Upper lobe of left lung (tissue), 6 donors: ENCODE measurements around the gene ZNF26. TPM values are rescaled to one million over a fixed set of nuclear protein-coding genes. Genes with fewer than 3 reads are reported as not detected.
A peak's percentile ranks its signal among the peaks of the same experiment; 100 is the strongest.

ENCODE experiments used
- ATAC-seq, 2 donors: fragments of 200-7000 bp; cut with Tn5 transposase; one replicate each; pipeline ENCODE4 v1.9.1; 2022; ENCODE audit warnings: mild to moderate bottlenecking in 2 of 2, moderate library complexity in 2 of 2; ENCODE audit not compliant: low FRiP score in 2 of 2
- DNase-seq, 2 donors: peaks; one replicate each; pipeline ENCODE4 v3.0.0-alpha.2; 2019 to 2020
- H3K27ac ChIP-seq, 4 donors: fragments of 200-600 bp; sonication (generic); one replicate each; pipeline ENCODE4 v1.5.1; 2016 to 2019
- H3K27me3 ChIP-seq, 4 donors: fragments of 200-600 bp; sonication (generic); one replicate each; pipeline ENCODE4 v1.5.1; 2017 to 2019
- H3K36me3 ChIP-seq, 4 donors: fragments of 200-600 bp; sonication (generic); one replicate each; pipeline ENCODE4 v1.5.1; 2016 to 2019
- H3K4me1 ChIP-seq, 4 donors: fragments of 200-600 bp; sonication (generic); one replicate each; pipeline ENCODE4 v1.5.1; 2018 to 2019
- H3K4me3 ChIP-seq, 4 donors: fragments of 200-600 bp; sonication (generic); one replicate each; pipeline ENCODE4 v1.5.1; 2017 to 2019; ENCODE audit warnings: mild to moderate bottlenecking in 2 of 4, moderate library complexity in 1 of 4
- H3K9me3 ChIP-seq, 4 donors: fragments of 200-600 bp; sonication (generic); one replicate each; pipeline ENCODE4 v1.5.1; 2018 to 2019
- EP300 ChIP-seq, 4 donors: sonication (generic); formaldehyde crosslinking; IDR thresholded peaks; one replicate each; pipeline ENCODE4 v1.5.1; 2017; ENCODE audit warnings: antibody characterized with exemption in 4 of 4, control low read depth in 2 of 4
- POLR2A ChIP-seq, 4 donors: fragments of 450-650 bp; IDR thresholded peaks; one replicate each; pipeline ENCODE4 v1.5.1; 2016 to 2017; ENCODE audit warnings: antibody characterized with exemption in 4 of 4, mild to moderate bottlenecking in 2 of 4
- POLR2AphosphoS5 ChIP-seq, 2 donors: sonication (generic); formaldehyde crosslinking; IDR thresholded peaks; one replicate each; pipeline ENCODE4 v1.5.1; 2017; ENCODE audit warnings: antibody characterized with exemption in 2 of 2
- WGBS, 2 donors: methylation state at CpG; one replicate each; pipeline ENCODE4 v1.1.5; 2017 to 2018; 5-methylcytosine and 5-hydroxymethylcytosine counted together
- total RNA-seq, 6 donors: library from RNA; depleted of rRNA in 4 of 6; stranded (reverse); fragments of >200 nt in 4 of 6; gene quantifications; one replicate each; pipeline versions ENCODE4 v1.1.0 to v1.2.1, GENCODE V29; 2016 to 2021
- TF ChIP-seq, protein P1 (sequence below), 6 experiments: fragments of 450-650 bp in 4 of 6; fragments of 200-600 bp in 2 of 6; sonication (generic) in 2 of 6; IDR thresholded peaks; one replicate each; pipeline ENCODE4 v1.5.1; 2016 to 2019; ENCODE audit warnings: antibody characterized with exemption in 6 of 6
- donor health status: DM: no; HTN: no; CAD: no; lungs with moderate emphysema.
- donor health status: DM: no; HTN: yes; CAD: no; lungs with severe emphysema.

ZNF26 gene
- total RNA-seq, 6 donors from 2014 or later = 8.9 to 17.6 (median 13.6) TPM

DNA sequence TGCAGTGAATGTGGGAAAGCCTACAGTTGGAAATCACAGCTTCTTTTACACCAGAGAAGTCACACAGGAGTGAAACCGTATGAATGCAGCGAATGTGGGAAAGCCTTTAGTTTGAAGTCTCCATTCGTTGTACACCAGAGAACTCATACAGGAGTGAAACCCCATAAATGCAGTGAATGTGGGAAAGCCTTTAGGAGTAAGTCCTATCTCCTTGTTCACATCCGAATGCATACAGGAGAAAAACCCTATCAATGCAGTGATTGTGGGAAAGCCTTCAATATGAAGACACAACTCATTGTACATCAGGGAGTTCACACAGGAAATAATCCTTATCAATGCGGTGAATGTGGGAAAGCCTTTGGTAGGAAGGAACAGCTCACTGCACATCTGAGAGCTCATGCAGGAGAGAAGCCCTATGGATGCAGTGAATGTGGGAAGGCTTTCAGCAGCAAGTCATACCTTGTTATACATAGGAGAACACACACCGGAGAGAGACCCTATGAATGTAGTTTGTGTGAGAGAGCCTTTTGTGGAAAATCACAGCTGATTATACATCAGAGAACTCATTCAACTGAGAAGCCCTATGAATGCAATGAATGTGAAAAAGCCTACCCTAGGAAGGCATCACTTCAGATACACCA lies 24.6 kb downstream of the ZNF26 start:
- no peaks in the 10 kb centered on the region for H3K27me3 ChIP-seq
- peaks cover 73 to 100% (median 98%) of the 10 kb centered on the region in 4 donors for H3K9me3 ChIP-seq
- H3K36me3 ChIP-seq = peaks cover 34 to 96% (median 81%) of the 10 kb centered on the region in 4 donors
- no peaks in the 10 kb centered on the region for H3K4me1 ChIP-seq
- no peak overlapping the region for H3K27ac ChIP-seq
- TF ChIP-seq EP300 (IDR thresholded peaks at IDR 0.05) (no peak), POLR2AphosphoS5 (IDR thresholded peaks at IDR 0.05) (no peak), POLR2A (IDR thresholded peaks at IDR 0.05) (no peak)
- TF ChIP-seq, protein P1, sequence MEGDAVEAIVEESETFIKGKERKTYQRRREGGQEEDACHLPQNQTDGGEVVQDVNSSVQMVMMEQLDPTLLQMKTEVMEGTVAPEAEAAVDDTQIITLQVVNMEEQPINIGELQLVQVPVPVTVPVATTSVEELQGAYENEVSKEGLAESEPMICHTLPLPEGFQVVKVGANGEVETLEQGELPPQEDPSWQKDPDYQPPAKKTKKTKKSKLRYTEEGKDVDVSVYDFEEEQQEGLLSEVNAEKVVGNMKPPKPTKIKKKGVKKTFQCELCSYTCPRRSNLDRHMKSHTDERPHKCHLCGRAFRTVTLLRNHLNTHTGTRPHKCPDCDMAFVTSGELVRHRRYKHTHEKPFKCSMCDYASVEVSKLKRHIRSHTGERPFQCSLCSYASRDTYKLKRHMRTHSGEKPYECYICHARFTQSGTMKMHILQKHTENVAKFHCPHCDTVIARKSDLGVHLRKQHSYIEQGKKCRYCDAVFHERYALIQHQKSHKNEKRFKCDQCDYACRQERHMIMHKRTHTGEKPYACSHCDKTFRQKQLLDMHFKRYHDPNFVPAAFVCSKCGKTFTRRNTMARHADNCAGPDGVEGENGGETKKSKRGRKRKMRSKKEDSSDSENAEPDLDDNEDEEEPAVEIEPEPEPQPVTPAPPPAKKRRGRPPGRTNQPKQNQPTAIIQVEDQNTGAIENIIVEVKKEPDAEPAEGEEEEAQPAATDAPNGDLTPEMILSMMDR (IDR thresholded peaks at IDR 0.05) = no peak
- 98% methylated on average over 6 of the region's 6 CpGs for WGBS, 2 donors
- no peak overlapping the region for H3K4me3 ChIP-seq
- ATAC-seq = no peak
- DNase-seq = no peak

DNA sequence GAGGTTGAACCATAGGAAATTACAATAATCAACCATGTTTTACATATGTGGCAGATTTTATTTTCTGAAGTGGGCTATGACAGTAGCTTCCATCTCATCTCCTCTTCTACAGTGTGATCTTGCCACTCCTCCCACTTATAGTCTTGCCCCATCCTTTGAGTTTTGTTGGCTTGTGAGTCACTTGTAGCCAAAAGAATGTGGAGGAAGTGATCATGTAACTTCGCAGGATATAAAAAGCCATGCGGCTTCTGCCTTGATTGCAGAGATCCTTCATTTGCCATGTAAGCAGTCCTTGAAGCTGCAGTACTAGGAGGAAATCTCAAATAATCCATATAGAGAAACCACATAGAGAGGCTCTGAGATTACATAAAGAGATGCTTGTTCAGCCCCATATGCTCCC lies 37.4 kb downstream of the ZNF26 start:
- 90 to 92% methylated on average over 2 of the region's 2 CpGs for WGBS, 2 donors
- TF ChIP-seq POLR2A (IDR thresholded peaks at IDR 0.05) (no peak), EP300 (IDR thresholded peaks at IDR 0.05) (no peak), POLR2AphosphoS5 (IDR thresholded peaks at IDR 0.05) (no peak)
- TF ChIP-seq, protein P1 (IDR thresholded peaks at IDR 0.05) = no peak
- Histone ChIP-seq H3K36me3 (no peaks in the 10 kb centered on the region), H3K27me3 (no peaks in the 10 kb centered on the region), H3K4me3 (no peak overlapping the region), H3K27ac (no peak overlapping the region), H3K9me3 (peaks cover 18 to 95% (median 72%) of the 10 kb centered on the region in 4 donors), H3K4me1 (no peaks in the 10 kb centered on the region)
- ATAC-seq = no peak
- DNase-seq = no peak

DNA sequence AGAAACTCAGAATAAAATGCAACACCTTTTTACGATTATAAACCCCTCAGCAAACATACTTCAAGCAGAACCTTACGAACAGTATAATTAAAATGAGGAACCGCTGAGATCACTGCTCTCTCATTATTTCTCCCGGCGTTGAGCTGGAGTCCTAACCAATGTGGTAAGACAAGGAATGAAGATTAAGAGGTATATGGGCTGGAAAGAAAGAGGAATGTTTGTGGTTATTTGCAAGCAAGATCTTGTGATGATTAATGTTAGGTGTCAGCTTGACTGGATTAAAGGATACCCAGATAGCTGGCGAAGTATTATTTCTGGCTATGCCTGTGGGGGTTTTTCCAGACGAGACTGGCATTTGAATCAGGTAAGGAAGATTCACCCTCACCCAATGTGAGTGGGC lies 40.8 kb downstream of the ZNF26 start:
- H3K9me3 ChIP-seq = peaks cover 3 to 88% (median 53%) of the 10 kb centered on the region in 4 donors
- TF ChIP-seq POLR2A (IDR thresholded peaks at IDR 0.05) = no peak
- WGBS, 2 donors = 90 to 94% methylated on average over 7 of the region's 7 CpGs

DNA sequence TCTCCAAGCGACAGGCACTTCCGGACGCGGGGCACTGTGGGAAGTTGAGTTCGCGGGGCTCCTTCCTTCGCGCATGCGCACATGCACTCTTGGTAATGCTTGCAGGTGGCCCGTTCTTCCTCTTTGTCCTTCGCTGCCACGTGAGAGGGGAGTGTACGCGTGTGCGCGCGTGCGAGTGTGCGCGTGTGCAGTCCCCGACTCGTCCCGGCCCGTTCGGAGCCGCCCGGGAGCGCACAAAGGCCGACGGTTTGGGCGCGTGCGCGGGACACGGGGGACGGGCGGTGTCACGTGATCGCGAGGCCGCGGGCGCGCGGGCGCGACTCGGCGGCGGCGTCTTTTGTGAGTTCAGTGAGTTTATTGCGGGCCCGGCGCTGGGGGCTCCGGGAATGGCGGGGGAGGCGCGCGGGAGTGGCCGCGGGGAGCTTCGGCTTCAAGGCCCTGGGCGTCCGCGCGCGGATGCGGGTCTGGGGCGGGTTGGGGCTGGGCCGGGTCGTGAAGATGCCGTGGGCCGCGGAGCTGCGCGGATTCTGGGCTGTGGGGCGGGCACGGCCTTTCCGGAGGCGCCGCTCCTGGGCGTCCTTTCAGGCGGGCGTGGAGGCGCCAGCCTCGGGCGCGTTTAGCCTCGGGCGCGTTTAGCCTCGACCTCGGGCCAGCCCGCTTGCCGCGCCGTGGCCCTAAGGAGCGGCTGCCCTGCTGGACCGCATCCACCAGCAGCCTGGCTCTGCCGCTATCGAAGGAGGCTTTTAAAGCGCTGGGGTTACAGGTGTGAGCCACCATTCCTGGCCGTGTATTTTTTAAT lies 51.2 kb downstream of the ZNF26 start, which contains the start of gene ZNF84:
Gene ZNF84 (plus strand): TSS at position 303 of the 799 bp plus-strand sequence. CDS start 3,959 bp downstream, outside the sequence.
- TF ChIP-seq EP300 (IDR thresholded peaks at IDR 0.05) (peak in 1 of 4 donors; percentile 67), POLR2A (IDR thresholded peaks at IDR 0.05) (peak in 3 of 4 donors; percentile 33 to 75 (median 63)), POLR2AphosphoS5 (IDR thresholded peaks at IDR 0.05) (peak; percentile 72 to 86)
- TF ChIP-seq, protein P1 (IDR thresholded peaks at IDR 0.05) = peak in 1 of 6 experiments; percentile 32
- WGBS, 2 donors = 0% methylated on average over 27 to 73 of the region's 103 CpGs

More for the DNA sequence above, 40.8 kb downstream of the ZNF26 start:
- DNase-seq = no peak
- H3K36me3 ChIP-seq = no peaks in the 10 kb centered on the region
- ATAC-seq = no peak
- no peaks in the 10 kb centered on the region for H3K27me3 ChIP-seq
- H3K4me3 ChIP-seq = no peak overlapping the region
- no peak overlapping the region for H3K27ac ChIP-seq
- H3K4me1 ChIP-seq = no peaks in the 10 kb centered on the region

DNA sequence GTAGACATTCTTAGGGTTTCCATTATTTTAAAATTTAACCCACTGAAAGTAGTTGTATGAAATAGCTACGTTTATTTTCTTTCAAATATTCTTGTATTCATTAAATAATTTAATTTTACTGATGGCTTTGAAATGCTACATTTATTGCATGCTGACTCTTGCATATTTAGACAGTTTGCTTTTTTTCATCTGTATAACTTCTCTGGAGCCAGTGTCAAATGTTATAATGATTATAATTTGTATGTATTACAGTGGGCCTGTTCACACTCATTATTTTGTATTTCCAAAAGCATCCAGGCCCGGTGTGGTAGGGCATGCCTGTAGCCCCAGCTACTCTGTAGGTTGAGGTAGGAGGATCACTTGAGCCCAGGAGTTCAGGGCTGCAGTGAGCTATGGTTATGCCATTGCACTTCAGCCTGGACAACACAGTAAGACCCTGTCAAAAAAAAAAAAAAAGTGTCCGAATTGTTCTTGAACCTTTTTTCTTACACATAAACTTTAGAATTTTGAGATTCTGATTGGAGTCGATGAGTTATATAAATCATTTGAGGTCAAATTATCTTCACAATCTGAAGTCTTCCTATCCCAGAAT lies 52.0 kb downstream of the ZNF26 start:
- ATAC-seq (no peak), DNase-seq (no peak)
- peaks cover 0 to 14% (median 9%) of the 10 kb centered on the region in 4 donors for H3K4me1 ChIP-seq
- H3K27me3 ChIP-seq = no peaks in the 10 kb centered on the region
- 52 to 61% methylated on average over 4 of the region's 4 CpGs for WGBS, 2 donors
- peaks cover 41 to 66% (median 57%) of the 10 kb centered on the region in 4 donors for H3K9me3 ChIP-seq
- peak overlapping the region; percentile 87 to 95 (median 90) for H3K27ac ChIP-seq
- peaks cover 10 to 34% (median 22%) of the 10 kb centered on the region in 4 donors for H3K36me3 ChIP-seq
- H3K4me3 ChIP-seq = peak overlapping the region; percentile 57 to 89 (median 82)
- TF ChIP-seq, protein P1 (IDR thresholded peaks at IDR 0.05) = no peak

More for the DNA sequence above, 51.2 kb downstream of the ZNF26 start, which contains the start of gene ZNF84:
- no peaks in the 10 kb centered on the region for H3K27me3 ChIP-seq
- H3K9me3 ChIP-seq = peaks cover 35 to 58% (median 54%) of the 10 kb centered on the region in 4 donors
- peak within 1 kb of the TSS; percentile 57 to 89 (median 82) for H3K4me3 ChIP-seq
- ATAC-seq (peak; percentile 99), DNase-seq (peak; percentile 95 to 99)
- peaks cover 5 to 27% (median 14%) of the 10 kb centered on the region in 4 donors for H3K36me3 ChIP-seq
- peak within 1 kb of the TSS; percentile 87 to 95 (median 90) for H3K27ac ChIP-seq
- H3K4me1 ChIP-seq = peaks cover 0 to 14% (median 9%) of the 10 kb centered on the region in 4 donors
